A549 (cell line): ENCODE measurements around the gene IFT43. TPM values are rescaled to one million over a fixed set of nuclear protein-coding genes. Genes with fewer than 3 reads are reported as not detected.

ENCODE experiments used
- ATAC-seq, 2 experiments: fragments of 200-7000 bp in 1 of 2; fragments of >200 bp in 1 of 2; cut with Nextera tagmentation in 1 of 2; cut with Tn5 transposase in 1 of 2; 3 replicates each; pipeline versions ENCODE4 v1.8.0 to v1.9.1; 2018 to 2020; ENCODE audit warnings: mild to moderate bottlenecking in 1 of 2, moderate library complexity in 1 of 2
- CTCF ChIA-PET: fragments of 300-600 bp; sonication (Branson Sonifier 250); formaldehyde crosslinking; extraction: SDS; loops from one replicate; lab custom pipeline; 2021; ENCODE audit warnings: antibody characterized with exemption, inconsistent platforms; lab: Yijun Ruan, JAX
- POLR2A ChIA-PET: fragments of 350-600 bp; formaldehyde crosslinking; extraction: SDS; loops from one replicate; lab custom pipeline; 2021; ENCODE audit warnings: antibody characterized with exemption, inconsistent platforms; lab: Yijun Ruan, JAX
- DNase-seq, 2 experiments: peaks; one replicate each; pipeline versions ENCODE4 v3.0.0 to v3.0.0-alpha.2; 2011 to 2016; ENCODE audit warnings: low read depth in 1 of 2, low spot score in 1 of 2
- FAIRE-seq: peaks from 2 replicates; lab custom pipeline; 2011; peaks lifted over from hg19 to GRCh38; lab: Jason Lieb, UNC
- H3K27ac ChIP-seq, 2 experiments: fragments of >200 bp; sonication (Bioruptor Twin); formaldehyde crosslinking; 3 replicates each; pipeline ENCODE4 v1.5.1; 2016 to 2017
- H3K4me1 ChIP-seq: fragments of >200 bp; sonication (Bioruptor Twin); formaldehyde crosslinking; 3 replicates; pipeline ENCODE4 v1.6.1; 2016
- H3K4me2 ChIP-seq: fragments of >200 bp; sonication (Bioruptor Twin); formaldehyde crosslinking; 3 replicates; pipeline ENCODE4 v1.6.1; 2016
- H3K4me3 ChIP-seq: fragments of >200 bp; sonication (Bioruptor Twin); formaldehyde crosslinking; 3 replicates; pipeline ENCODE4 v1.5.1; 2016
- H3K9me3 ChIP-seq: fragments of >200 bp; sonication (Bioruptor Twin); formaldehyde crosslinking; 3 replicates; pipeline ENCODE4 v1.6.1; 2016
- CEBPB ChIP-seq, 2 experiments: fragments of >200 bp in 1 of 2; sonication (Bioruptor Twin) in 1 of 2; formaldehyde crosslinking in 1 of 2; IDR thresholded peaks; 2 replicates each; pipeline ENCODE4 v1.6.1; 2012 to 2016
- CHD2 ChIP-seq: fragments of 150-350 bp; IDR thresholded peaks from 2 replicates; pipeline ENCODE4 v1.6.1; 2014; ENCODE audit warnings: low read length; ENCODE audit not compliant: partially characterized antibody
- EP300 ChIP-seq, 2 experiments: fragments of >200 bp; sonication (Bioruptor Twin); formaldehyde crosslinking; IDR thresholded peaks; 2 replicates in 1 of 2; 3 replicates in 1 of 2; pipeline ENCODE4 v1.6.1; 2016 to 2017
- HDAC2 ChIP-seq: fragments of 200-600 bp; sonication (generic); IDR thresholded peaks from 2 replicates; pipeline ENCODE4 v1.6.1; 2016
- HEYL ChIP-seq: fragments of 250-450 bp; sonication (Bioruptor Pico); IDR thresholded peaks from 2 replicates; pipeline ENCODE4 v1.8.0; 2021; ENCODE audit warnings: mild to moderate bottlenecking, moderate library complexity
- HOXB5 ChIP-seq: fragments of 250-450 bp; sonication (Bioruptor Pico); IDR thresholded peaks from 2 replicates; pipeline ENCODE4 v1.5.0; 2020; ENCODE audit warnings: mild to moderate bottlenecking, moderate library complexity
- KDM1A ChIP-seq: fragments of 200-600 bp; sonication (generic); IDR thresholded peaks from 2 replicates; pipeline ENCODE4 v1.6.1; 2016; ENCODE audit warnings: low read depth, mild to moderate bottlenecking
- KDM5A ChIP-seq: fragments of 200-600 bp; sonication (generic); IDR thresholded peaks from 2 replicates; pipeline ENCODE4 v1.6.1; 2016; ENCODE audit warnings: antibody characterized with exemption, mild to moderate bottlenecking
- MAFK ChIP-seq: fragments of 450-650 bp; IDR thresholded peaks from 2 replicates; pipeline ENCODE4 v1.6.1; 2014; ENCODE audit not compliant: partially characterized antibody
- NR3C1 ChIP-seq: fragments of >200 bp; sonication (Bioruptor Twin); formaldehyde crosslinking; IDR thresholded peaks from 3 replicates; pipeline ENCODE4 v1.6.1; 2017
- POLR2A ChIP-seq: IDR thresholded peaks from 2 replicates; pipeline ENCODE4 v1.6.1; 2012; ENCODE audit warnings: mild to moderate bottlenecking, low read length
- POLR2AphosphoS2 ChIP-seq: conservative IDR thresholded peaks from 2 replicates; pipeline ENCODE4 v1.6.1; 2012; ENCODE audit warnings: low read length, improper control_type of control experiment, inconsistent platforms
- RAD21 ChIP-seq, 2 experiments: fragments of >200 bp in 1 of 2; sonication (Bioruptor Twin) in 1 of 2; formaldehyde crosslinking in 1 of 2; IDR thresholded peaks in 1 of 2; conservative IDR thresholded peaks in 1 of 2; 2 replicates in 1 of 2; 3 replicates in 1 of 2; pipeline ENCODE4 v1.6.1; 2012 to 2018; ENCODE audit warnings: inconsistent platforms in 1 of 2
- RARB ChIP-seq: fragments of 250-450 bp; sonication (Bioruptor Pico); IDR thresholded peaks from 2 replicates; pipeline ENCODE4 v1.8.0; 2021; ENCODE audit warnings: mild to moderate bottlenecking, moderate library complexity
- RFX5 ChIP-seq: fragments of 450-650 bp; IDR thresholded peaks from 2 replicates; pipeline ENCODE4 v1.7.1; 2014; ENCODE audit warnings: antibody characterized with exemption, mild to moderate bottlenecking, moderate library complexity
- RNF2 ChIP-seq: fragments of 200-600 bp; sonication (generic); IDR thresholded peaks from 2 replicates; pipeline ENCODE4 v1.6.1; 2016; ENCODE audit warnings: low read depth, mild to moderate bottlenecking, antibody characterized with exemption, moderate library complexity, borderline replicate concordance
- SMC3 ChIP-seq: fragments of >200 bp; sonication (Bioruptor Twin); formaldehyde crosslinking; IDR thresholded peaks from 3 replicates; pipeline ENCODE4 v1.6.1; 2018; ENCODE audit warnings: inconsistent platforms
- SREBF2 ChIP-seq: fragments of 450-650 bp; IDR thresholded peaks from 2 replicates; pipeline ENCODE4 v1.6.1; 2014; ENCODE audit warnings: mild to moderate bottlenecking, moderate library complexity
- WGBS: methylation state at CpG from one replicate; pipeline ENCODE4 v1.1.6; 2017; ENCODE audit errors: missing lambda C conversion rate; 5-methylcytosine and 5-hydroxymethylcytosine counted together
- polyA plus RNA-seq, 4 experiments: library from polyadenylated mRNA; depleted of rRNA in 3 of 4; stranded (reverse); fragments of >200 nt; fragmentation: RNase III in 1 of 4; extraction: RNeasy Plus Mini Kit Qiagen cat#74134 plus additional on column Dnase treatment in 1 of 4; gene quantifications; 2 replicates in 3 of 4; 3 replicates in 1 of 4; pipeline ENCODE4 v1.2.3, GENCODE V29; 2011 to 2017
- TF ChIP-seq, protein P1 (sequence below): IDR thresholded peaks from 2 replicates; pipeline ENCODE4 v1.6.1; 2012
- TF ChIP-seq, protein P2 (sequence below): IDR thresholded peaks from 2 replicates; pipeline ENCODE4 v1.6.1; 2012
- TF ChIP-seq, protein P3 (sequence below): fragments of >200 bp; sonication (Bioruptor Twin); formaldehyde crosslinking; IDR thresholded peaks from 3 replicates; pipeline ENCODE4 v1.5.1; 2016
- TF ChIP-seq, protein P4 (sequence below): fragments of >200 bp; sonication (Bioruptor Twin); formaldehyde crosslinking; IDR thresholded peaks from 2 replicates; pipeline ENCODE4 v1.6.1; 2016
- TF ChIP-seq, protein P5 (sequence below): fragments of >200 bp; sonication (Bioruptor Twin); formaldehyde crosslinking; IDR thresholded peaks from 3 replicates; pipeline ENCODE4 v1.6.1; 2016
- TF ChIP-seq, protein P6 (sequence below): fragments of 150-350 bp; IDR thresholded peaks from 2 replicates; pipeline ENCODE4 v1.6.1; 2014; ENCODE audit warnings: low read depth, mild to moderate bottlenecking, low read length

The IFT43 gene
- polyA plus RNA-seq, 2 of the 4 experiments (the other 2 are of a cell fraction): 46.4 to 49.4 TPM

DNA sequence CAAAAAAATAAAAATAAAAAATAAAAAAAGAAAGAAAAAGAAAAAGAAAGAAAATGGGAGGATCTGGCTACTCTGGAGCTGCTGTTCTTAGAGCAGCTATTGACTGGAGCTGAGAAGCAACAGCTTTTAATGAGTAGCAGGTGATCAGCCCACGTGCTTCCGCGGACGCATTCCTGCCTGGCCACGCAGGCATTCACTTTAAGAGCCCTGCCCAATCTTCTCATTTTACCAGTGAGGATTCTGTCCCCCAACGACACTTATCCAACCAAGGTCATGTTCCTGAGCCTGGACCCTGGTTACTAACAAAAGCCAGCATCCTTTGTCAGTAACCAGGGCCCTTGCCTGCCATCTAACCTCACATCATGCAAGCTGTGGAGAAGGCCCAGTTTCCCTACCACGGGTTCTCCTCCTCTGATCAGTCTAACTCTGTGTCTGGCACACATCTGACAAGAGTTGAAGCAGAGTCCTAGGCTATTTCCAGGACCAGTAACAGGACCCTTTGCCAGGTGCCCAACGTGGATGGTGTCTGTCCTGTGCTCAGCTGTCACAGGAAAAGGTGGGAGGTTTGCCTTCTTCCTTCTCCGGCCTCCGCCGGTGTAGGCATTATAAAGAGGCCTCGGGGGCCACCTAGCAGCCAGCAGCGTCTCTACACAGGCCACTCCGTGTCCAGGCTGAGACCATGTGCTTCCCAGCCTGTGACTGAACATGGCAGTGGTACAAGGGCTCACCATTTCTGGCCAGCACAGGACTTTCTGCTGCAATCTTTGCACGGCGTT is 105.2 kb downstream of the IFT43 start:
- no peak for DNase-seq
- H3K27ac ChIP-seq: no peak overlapping the region
- TF ChIP-seq CEBPB (IDR thresholded peaks at IDR 0.05) (no peak), POLR2A (no peak), RFX5 (no peak), SREBF2 (no peak), RAD21 (conservative IDR thresholded peaks at IDR 0.05 in 1 of 2, IDR thresholded peaks at IDR 0.05 in 1 of 2) (no peak), RNF2 (no peak), SMC3 (no peak)
- TF ChIP-seq, protein P1, sequence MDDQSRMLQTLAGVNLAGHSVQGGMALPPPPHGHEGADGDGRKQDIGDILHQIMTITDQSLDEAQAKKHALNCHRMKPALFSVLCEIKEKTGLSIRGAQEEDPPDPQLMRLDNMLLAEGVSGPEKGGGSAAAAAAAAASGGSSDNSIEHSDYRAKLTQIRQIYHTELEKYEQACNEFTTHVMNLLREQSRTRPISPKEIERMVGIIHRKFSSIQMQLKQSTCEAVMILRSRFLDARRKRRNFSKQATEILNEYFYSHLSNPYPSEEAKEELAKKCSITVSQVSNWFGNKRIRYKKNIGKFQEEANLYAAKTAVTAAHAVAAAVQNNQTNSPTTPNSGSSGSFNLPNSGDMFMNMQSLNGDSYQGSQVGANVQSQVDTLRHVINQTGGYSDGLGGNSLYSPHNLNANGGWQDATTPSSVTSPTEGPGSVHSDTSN: no peak
- TF ChIP-seq, all 56 proteins: peak for 0
- 64% methylated on average over 16 of the region's 16 CpGs for WGBS
- peak; percentile 56 to 82; a peak in 3 of 6 replicates for ATAC-seq
- no peak for FAIRE-seq
- Histone ChIP-seq H3K4me1 (no peaks in the 10 kb centered on the region), H3K4me2 (no peak overlapping the region), H3K9me3 (no peaks in the 10 kb centered on the region), H3K4me3 (no peak overlapping the region)
- CTCF ChIA-PET: interaction anchor here (1.0 to 2.1 kb wide), 3 partner anchors 12 to 296 kb away, joined by 3 to 7 read pairs (median 6); no protein-coding TSS in a partner anchor
- POLR2A ChIA-PET: no interaction called here

DNA sequence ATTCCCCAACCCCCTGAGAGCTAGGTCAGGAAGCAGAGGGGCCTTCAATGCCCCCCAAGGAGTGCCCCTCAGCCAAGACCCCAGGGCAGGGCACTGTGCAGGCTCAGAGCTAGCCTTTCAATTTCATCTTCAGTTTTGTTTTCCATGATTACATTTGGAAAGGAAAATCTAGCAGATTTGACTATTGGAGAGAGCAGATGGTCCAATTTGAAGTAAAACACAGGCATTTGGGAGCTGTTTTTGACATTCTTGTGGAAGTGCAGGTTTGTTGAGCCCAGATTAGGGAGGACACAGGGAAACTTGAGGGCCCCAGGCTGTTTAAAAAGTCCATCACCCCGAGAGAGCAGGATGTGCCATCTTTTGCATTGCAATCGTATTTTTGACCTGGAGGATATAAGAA is 107.5 kb downstream of the IFT43 start:
- no peak for DNase-seq
- no peak for TF ChIP-seq CEBPB (IDR thresholded peaks at IDR 0.05)
- TF ChIP-seq HEYL (CRISPR knock-in tag): no peak
- no peak for TF ChIP-seq RARB
- no peak for TF ChIP-seq EP300 (IDR thresholded peaks at IDR 0.05)
- no peak for TF ChIP-seq CHD2
- TF ChIP-seq POLR2AphosphoS2: no peak
- no peak for TF ChIP-seq SREBF2
- TF ChIP-seq, protein P2, sequence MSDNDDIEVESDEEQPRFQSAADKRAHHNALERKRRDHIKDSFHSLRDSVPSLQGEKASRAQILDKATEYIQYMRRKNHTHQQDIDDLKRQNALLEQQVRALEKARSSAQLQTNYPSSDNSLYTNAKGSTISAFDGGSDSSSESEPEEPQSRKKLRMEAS: no peak
- TF ChIP-seq, protein P3, sequence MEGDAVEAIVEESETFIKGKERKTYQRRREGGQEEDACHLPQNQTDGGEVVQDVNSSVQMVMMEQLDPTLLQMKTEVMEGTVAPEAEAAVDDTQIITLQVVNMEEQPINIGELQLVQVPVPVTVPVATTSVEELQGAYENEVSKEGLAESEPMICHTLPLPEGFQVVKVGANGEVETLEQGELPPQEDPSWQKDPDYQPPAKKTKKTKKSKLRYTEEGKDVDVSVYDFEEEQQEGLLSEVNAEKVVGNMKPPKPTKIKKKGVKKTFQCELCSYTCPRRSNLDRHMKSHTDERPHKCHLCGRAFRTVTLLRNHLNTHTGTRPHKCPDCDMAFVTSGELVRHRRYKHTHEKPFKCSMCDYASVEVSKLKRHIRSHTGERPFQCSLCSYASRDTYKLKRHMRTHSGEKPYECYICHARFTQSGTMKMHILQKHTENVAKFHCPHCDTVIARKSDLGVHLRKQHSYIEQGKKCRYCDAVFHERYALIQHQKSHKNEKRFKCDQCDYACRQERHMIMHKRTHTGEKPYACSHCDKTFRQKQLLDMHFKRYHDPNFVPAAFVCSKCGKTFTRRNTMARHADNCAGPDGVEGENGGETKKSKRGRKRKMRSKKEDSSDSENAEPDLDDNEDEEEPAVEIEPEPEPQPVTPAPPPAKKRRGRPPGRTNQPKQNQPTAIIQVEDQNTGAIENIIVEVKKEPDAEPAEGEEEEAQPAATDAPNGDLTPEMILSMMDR: no peak
- no peak for TF ChIP-seq NR3C1
- TF ChIP-seq, protein P4, sequence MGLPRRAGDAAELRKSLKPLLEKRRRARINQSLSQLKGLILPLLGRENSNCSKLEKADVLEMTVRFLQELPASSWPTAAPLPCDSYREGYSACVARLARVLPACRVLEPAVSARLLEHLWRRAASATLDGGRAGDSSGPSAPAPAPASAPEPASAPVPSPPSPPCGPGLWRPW: no peak
- TF ChIP-seq KDM5A: no peak
- no peak for TF ChIP-seq MAFK
- TF ChIP-seq POLR2A: no peak
- TF ChIP-seq, protein P5, sequence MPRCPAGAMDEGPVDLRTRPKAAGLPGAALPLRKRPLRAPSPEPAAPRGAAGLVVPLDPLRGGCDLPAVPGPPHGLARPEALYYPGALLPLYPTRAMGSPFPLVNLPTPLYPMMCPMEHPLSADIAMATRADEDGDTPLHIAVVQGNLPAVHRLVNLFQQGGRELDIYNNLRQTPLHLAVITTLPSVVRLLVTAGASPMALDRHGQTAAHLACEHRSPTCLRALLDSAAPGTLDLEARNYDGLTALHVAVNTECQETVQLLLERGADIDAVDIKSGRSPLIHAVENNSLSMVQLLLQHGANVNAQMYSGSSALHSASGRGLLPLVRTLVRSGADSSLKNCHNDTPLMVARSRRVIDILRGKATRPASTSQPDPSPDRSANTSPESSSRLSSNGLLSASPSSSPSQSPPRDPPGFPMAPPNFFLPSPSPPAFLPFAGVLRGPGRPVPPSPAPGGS: no peak
- TF ChIP-seq HDAC2: no peak
- TF ChIP-seq HOXB5: no peak
- TF ChIP-seq, protein P6, sequence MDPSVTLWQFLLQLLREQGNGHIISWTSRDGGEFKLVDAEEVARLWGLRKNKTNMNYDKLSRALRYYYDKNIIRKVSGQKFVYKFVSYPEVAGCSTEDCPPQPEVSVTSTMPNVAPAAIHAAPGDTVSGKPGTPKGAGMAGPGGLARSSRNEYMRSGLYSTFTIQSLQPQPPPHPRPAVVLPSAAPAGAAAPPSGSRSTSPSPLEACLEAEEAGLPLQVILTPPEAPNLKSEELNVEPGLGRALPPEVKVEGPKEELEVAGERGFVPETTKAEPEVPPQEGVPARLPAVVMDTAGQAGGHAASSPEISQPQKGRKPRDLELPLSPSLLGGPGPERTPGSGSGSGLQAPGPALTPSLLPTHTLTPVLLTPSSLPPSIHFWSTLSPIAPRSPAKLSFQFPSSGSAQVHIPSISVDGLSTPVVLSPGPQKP: no peak
- no peak for TF ChIP-seq KDM1A
- 36% methylated on average over 2 of the region's 2 CpGs for WGBS
- POLR2A ChIA-PET: no interaction called here
- FAIRE-seq: no peak
- no peak for ATAC-seq
- CTCF ChIA-PET: interaction anchor here (0.8 to 1.7 kb wide), 4 partner anchors 9 to 294 kb away, joined by 3 to 4 read pairs (median 4); no protein-coding TSS in a partner anchor
- Histone ChIP-seq H3K27ac (no peak overlapping the region), H3K4me3 (no peak overlapping the region), H3K4me1 (no peaks in the 10 kb centered on the region), H3K9me3 (no peaks in the 10 kb centered on the region), H3K4me2 (no peak overlapping the region)
